ENCODE results near the gene SLC6A8.

GRCh38 chrX:153642655-153643430, 44.9 kb upstream of the SLC6A8 start:
- TF ChIP-seq CTCF (IDR thresholded peaks at IDR 0.05; ENCODE audit: low read depth, low read length): no peak
- TF ChIP-seq EZH2phosphoT487 (IDR thresholded peaks at IDR 0.05; ENCODE audit: low read depth): no peak

All from OCI-LY3 (cell line).